Hematopoietic multipotent progenitor cell (in vitro differentiated cells): ENCODE measurements around the gene CREBZF. TPM values are rescaled to one million over a fixed set of nuclear protein-coding genes. Genes with fewer than 3 reads are reported as not detected.
A peak's percentile ranks its signal among the peaks of the same experiment; 100 is the strongest.

Experiments
- DNase-seq, 3 donors: peaks; one replicate each; pipeline ENCODE4 v3.0.0-alpha.2; 2011 to 2015; ENCODE audit warnings: low read depth in 2 of 3, low spot score in 2 of 3
- total RNA-seq: library from RNA; depleted of rRNA; stranded (reverse); fragments of >200 nt; gene quantifications from one replicate; pipeline ENCODE4 v1.2.3, GENCODE V29; 2012

Gene CREBZF, protein sequence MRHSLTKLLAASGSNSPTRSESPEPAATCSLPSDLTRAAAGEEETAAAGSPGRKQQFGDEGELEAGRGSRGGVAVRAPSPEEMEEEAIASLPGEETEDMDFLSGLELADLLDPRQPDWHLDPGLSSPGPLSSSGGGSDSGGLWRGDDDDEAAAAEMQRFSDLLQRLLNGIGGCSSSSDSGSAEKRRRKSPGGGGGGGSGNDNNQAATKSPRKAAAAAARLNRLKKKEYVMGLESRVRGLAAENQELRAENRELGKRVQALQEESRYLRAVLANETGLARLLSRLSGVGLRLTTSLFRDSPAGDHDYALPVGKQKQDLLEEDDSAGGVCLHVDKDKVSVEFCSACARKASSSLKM
- total RNA-seq, result 70.8 TPM

- DNase-seq, result peak; percentile 82 to 97 (median 94)
Observed at GRCh38 chr11:85664615-85665481, at the start of gene CREBZF. Gene CREBZF (minus strand): TSS chr11:85665129. CDS start chr11:85664875, 254 bp downstream.

- DNase-seq, result no peak
Observed at GRCh38 chr11:85712953-85713352, 48.0 kb upstream of the CREBZF start.

- no peak for DNase-seq
Observed at GRCh38 chr11:85710917-85711316, 46.0 kb upstream of the CREBZF start.

DNA sequence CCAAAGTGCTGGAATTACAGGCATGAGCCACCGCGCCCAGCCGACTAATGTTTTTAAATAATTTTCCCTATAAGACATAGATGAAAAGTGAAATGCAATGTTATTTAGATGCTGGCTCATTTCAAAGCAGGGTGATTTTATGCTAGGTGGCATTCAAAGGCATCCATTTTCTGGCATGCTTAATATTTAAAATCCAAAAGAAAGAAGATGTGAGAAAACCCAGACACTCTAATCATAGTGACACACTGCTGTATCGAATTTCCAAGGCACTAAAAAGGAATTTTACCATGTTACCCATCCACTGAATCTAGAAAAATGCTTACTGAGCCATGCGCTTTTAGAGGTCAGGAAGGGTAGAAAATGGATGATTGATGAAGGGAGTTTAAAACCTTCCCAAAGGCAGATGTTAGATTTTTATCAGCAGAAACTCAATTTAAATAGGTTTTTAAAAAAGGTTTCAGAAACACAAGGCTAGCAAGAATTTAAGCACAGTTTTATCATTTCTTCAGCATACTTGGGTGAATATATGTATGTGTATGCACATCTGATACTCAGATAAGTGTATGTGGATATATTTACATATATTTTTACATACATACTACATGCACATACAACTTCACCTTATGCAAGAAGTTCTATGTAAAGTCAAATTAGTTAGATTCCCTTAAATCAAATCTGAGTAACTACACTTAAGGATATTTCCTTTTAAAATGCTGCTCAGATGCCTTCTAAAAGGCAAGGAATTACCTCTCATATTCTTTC lies 45.2 kb upstream of the CREBZF start:
- no peak for DNase-seq

GRCh38 chr11:85705800-85706199 lies 40.9 kb upstream of the CREBZF start:
- DNase-seq, result no peak

GRCh38 chr11:85704967-85705366 lies 40.0 kb upstream of the CREBZF start:
- no peak for DNase-seq

DNA sequence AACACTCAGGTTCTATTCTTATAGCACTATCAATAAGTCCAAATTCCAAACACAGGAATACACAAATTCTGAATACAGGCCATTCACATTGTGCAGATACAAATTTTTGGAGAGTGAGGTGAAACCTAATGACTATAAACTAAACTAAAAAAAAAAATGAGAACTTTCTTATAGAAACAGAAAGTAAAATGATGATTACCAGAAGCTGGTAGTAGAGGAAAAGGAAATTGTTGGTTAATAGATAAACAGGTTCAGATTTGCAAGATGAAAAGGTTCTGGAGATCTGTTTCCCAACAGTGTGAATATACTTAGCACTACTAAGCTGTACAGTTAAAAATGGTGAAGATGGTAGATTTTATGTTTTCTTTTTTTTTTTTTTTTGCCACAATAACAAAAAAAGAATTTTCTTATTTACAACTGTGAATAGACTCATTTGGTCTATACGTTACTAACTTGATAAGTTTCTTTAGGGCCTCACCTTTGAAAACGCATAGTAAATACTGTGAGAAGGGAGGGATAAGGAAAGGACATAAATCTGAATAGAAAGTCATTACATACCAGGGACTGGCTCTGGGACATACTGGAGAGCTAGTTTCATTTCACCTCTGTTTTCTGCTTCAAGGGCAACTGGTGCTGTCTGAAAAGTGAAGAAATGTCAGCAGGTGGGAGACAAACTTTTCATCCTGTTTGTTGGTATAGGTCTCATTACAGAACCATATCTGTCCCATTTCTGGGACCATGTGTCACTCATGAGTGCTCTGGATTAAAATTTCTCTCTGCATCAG lies 35.2 kb upstream of the CREBZF start:
- peak in 2 of 3 donors; percentile 33 to 78 for DNase-seq

DNA sequence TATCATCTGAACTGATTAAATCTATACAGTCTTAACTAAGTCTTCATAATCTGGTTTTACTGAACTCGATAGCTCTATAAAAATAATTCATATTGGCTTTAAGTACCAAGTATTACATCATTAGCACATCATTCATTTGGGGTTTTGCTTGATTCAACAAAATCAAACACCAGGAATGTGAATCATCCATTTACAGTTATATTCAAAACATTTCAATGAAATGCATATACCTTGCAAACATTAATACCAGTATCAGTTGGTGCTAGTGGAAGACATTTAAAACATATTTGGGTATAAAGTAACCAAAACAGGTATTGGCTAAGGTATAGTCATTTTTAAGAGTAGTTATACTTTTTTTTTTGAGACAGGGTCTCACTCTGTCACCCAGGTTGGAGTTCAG lies 33.3 kb upstream of the CREBZF start:
- no peak for DNase-seq

GRCh38 chr11:85697747-85698146 lies 32.8 kb upstream of the CREBZF start:
- DNase-seq, result no peak

DNA sequence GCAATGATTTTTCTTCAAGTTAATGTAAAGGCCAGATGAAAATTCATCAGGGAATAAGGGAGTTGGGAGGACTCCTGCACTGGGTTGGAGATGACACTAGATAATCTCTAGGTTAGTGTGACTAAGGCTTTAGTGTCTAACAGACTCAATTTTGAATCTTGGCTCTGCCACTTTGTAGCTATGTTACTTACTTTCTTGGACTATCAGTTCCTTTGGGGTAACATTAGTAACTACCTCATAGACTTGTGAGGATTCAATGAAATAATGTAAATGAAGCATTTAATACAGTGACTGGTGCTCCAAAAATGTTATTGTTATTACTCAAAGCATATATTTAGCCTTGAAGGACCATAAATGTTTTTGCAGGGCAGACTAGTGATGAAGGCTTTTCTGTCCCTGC lies 30.6 kb upstream of the CREBZF start:
- DNase-seq, result no peak

GRCh38 chr11:85694385-85694980 lies 29.6 kb upstream of the CREBZF start:
- peak in 2 of 3 donors; percentile 33 to 76 for DNase-seq

DNA sequence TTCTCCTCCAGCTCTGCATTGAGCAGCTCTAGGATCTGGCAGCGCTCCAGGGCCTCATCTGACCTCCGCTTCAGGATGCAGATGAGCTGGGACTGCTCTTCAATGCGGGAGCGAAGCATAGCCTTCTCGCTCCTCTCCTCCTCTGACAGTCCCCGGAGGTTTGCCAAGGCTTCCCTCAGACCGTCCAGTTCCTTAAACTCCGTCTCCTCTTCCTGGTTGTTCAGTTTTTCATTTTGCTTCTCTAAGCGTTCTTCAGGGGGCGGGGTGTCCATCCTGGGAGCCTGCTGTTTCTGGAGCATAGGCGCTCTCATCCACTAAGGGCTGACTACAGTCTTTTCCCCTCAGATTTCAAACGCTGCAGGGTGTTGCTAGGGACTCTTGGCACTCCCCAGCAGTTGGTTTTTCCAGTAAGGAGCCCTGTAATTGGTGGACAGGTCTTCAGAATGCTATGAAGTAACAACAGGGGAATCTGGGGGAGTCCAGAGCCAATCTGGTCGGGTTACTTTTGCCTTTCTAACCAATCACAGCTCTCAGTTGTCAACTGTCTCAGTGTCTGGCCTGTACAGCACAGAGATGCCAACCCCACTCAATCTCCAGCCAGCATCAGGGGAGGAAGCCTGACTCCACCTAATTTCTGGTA lies 21.0 kb upstream of the CREBZF start, which contains the start of gene CCDC89:
CCDC89 (minus strand) TSS at position 376 of the 640 bp plus-strand sequence; CDS start at position 311, 65 bp downstream.
- no peak for DNase-seq

- no peak for DNase-seq
Observed at GRCh38 chr11:85685125-85685819, 20.3 kb upstream of the CREBZF start.

- peak in 2 of 3 donors; percentile 57 to 72 for DNase-seq
Observed at GRCh38 chr11:85682330-85683305, 17.7 kb upstream of the CREBZF start.

GRCh38 chr11:85680897-85681296 lies 16.0 kb upstream of the CREBZF start:
- DNase-seq, result no peak

DNA sequence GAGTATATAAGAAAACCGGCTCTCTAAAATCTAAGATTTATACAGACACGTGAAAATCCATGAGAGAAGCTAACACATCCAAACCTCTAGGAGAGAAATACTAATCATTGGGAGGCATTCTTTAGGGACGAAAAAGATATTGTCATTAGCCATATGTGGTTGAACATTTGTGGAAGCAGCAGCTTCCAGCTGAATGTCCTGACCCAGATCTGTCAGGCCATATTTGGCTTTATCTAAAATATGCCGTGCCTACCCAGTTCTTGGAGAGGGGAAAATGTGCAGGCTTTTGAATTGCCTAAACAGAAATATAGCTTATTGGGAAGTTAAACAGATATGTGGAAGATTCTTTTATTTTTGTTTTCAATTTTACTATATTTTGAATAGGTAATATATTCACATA lies 14.6 kb upstream of the CREBZF start:
- no peak for DNase-seq

DNA sequence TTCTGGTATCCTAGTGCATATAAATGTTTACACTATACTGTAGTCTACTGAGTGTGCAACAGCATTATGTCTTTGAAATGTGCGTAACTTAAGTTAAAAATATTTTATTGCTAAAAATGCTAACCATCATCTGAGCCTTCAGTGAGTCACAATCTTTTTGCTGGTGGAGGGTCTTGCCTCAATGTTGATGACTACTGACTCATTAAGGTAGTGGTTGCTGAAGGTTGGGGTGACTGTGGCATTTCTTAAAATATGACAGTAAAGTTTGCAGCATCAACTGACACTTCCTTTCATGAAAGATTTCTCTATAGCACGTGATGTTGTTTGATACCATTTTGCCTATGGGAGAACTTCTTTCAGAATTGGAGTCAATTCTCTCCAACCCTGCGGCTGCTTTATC lies 8.5 kb upstream of the CREBZF start:
- no peak for DNase-seq
